GM23338 (cell line): Measurements from ENCODE around the gene BCLAF3. TPM values are rescaled to one million over a fixed set of nuclear protein-coding genes. Genes with fewer than 3 reads are reported as not detected.

Experiments used
- CTCF ChIP-seq, 2 experiments: fragments of 200-600 bp in 1 of 2; sonication (generic) in 1 of 2; conservative IDR thresholded peaks; 2 replicates each; pipeline versions ENCODE4 v1.5.1 to v1.6.1; 2016 to 2017; ENCODE audit warnings: antibody characterized with exemption in 2 of 2, low read depth in 2 of 2, mild to moderate bottlenecking in 2 of 2, moderate library complexity in 1 of 2
- EZH2phosphoT487 ChIP-seq: fragments of 200-600 bp; sonication (generic); IDR thresholded peaks from one replicate; pipeline ENCODE4 v1.8.1; 2018; ENCODE audit warnings: antibody characterized with exemption; ENCODE audit not compliant: unreplicated experiment
- REST ChIP-seq: IDR thresholded peaks from one replicate; pipeline ENCODE4 v1.6.1; 2018; ENCODE audit warnings: antibody characterized with exemption; ENCODE audit not compliant: unreplicated experiment
- ZNF462 ChIP-seq: fragments of 250-450 bp; sonication (Bioruptor Pico); IDR thresholded peaks from 2 replicates; pipeline ENCODE4 v1.5.0; 2020; ENCODE audit warnings: mild to moderate bottlenecking, moderate library complexity
- polyA plus RNA-seq: library from polyadenylated mRNA; unstranded; fragments of >200 nt; fragmentation: Nextera tagmentation; extraction: Ambion mirVana; gene quantifications from 2 replicates; pipeline ENCODE4 v1.2.1, GENCODE V29; 2016
- total RNA-seq: library from RNA; depleted of rRNA; stranded (reverse); fragments of >200 nt; shearing (Covaris generic); gene quantifications from 2 replicates; pipeline ENCODE4 v1.2.3, GENCODE V29; 2014

Gene BCLAF3
- total and polyA plus RNA-seq, 2 experiments from 2014 or later: 6.5 to 9.3 TPM

DNA sequence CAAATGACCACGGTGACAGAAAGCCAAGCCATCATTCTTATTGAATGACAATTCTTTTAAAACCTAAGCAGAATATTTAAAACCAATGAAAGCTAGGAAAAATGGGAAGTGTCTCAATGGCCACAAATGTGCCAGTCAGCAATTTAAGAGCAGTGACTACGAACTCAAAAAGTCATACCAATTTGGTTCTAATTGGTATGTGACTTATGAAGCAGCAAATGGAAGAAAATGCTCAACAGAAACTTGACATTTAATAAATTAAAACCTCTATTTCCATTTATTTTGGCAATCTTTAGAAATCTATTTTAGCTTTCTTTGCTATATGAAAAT lies 25.7 kb upstream of the BCLAF3 start (continued):
- TF ChIP-seq ZNF462 (CRISPR knock-in tag) (no peak), EZH2phosphoT487 (no peak), REST (no peak), CTCF (conservative IDR thresholded peaks at IDR 0.05; ENCODE audit: low read depth in 2 of 2) (no peak)
